VCaP (cell line): ENCODE results near the gene ZC2HC1B.
"Not testable (repeated sequence)": the region's sequence is repeated elsewhere in the genome, so short reads cannot be mapped to it uniquely, and the experiment has no call there.

Experiments used
- H3K27ac ChIP-seq: fragments of 450-650 bp; 2 replicates; pipeline ENCODE4 v1.5.1; 2017
- CTCF ChIP-seq: fragments of 450-650 bp; conservative IDR thresholded peaks from 2 replicates; pipeline ENCODE4 v1.5.1; 2017; ENCODE audit warnings: mild to moderate bottlenecking, moderate library complexity

Gene ZC2HC1B

DNA sequence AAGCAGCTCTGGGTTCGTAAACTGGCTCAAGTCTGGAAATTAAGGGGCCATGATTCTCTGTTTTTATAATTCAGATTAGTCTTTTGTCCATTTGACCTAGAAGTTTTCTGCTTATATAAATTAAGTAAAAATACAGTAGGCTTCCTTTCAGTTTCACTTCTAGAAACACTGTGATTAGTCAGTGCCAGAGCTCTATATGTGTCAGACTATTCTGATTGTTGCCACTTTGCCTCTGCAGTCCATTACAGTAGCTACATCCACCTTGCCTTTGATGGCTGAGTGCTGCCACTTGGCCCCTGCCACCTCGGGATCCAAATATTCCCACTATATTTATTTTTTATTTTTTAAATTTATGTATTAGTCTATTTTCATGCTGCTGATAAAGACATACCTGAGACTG, 7.9 kb downstream of the ZC2HC1B start:
- no peak overlapping the region for H3K27ac ChIP-seq
- no peak for TF ChIP-seq CTCF

DNA sequence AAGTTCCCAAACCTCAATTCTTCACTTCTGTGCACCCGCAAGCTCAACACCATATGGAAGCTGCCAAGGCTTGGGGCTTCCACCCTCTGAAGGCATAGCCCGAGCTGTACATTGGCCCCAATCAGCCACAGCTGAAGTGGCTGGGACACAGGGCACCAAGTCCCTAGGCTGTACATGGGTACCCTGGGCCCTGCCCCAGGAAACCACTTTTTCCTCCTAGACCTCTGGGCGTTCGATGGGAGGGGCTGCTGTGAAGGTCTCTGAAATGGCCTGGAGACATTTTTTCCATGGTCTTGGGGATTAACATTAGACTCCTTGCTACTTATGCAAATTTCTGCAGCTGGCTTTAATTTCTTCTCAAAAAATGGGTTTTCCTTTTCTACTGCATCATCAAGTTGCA, 9.3 kb downstream of the ZC2HC1B start:
- H3K27ac ChIP-seq: not testable (repeated sequence)

GRCh38 chr6:143874503-143874902, 10.2 kb downstream of the ZC2HC1B start:
- H3K27ac ChIP-seq: not testable (repeated sequence)

DNA sequence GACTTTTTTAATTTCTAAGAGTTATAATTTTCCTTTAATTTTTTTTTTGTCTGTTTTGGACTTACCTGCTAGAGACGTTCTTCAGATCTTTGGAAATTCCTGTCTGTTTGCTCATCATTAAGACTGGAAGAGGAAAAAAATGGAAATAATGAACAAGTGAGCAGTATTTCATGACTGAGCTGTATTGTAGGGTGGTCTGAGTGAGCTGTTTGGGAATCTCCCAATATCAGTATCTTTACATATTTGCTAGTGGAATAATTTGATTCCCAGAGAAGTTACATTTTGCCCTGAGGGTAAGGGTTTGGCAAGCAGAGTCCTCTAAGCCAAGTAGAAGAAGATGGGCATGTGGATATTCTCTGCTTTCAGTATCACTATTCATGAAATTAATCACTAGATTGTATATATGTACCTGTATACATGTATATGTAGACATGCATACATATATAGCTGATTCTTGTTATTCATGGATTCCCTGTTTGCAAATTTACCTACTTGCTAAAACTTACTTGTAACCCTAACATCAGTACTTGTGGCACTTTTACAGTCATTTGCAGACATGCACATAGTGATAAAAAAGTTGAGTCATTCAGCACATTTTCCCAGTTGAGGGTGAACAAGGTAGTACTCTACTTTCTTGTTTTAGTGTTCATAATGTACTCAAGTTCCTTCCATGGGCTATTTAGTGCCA, 13.5 kb downstream of the ZC2HC1B start:
- H3K27ac ChIP-seq: no peak overlapping the region
- no peak for TF ChIP-seq CTCF

DNA sequence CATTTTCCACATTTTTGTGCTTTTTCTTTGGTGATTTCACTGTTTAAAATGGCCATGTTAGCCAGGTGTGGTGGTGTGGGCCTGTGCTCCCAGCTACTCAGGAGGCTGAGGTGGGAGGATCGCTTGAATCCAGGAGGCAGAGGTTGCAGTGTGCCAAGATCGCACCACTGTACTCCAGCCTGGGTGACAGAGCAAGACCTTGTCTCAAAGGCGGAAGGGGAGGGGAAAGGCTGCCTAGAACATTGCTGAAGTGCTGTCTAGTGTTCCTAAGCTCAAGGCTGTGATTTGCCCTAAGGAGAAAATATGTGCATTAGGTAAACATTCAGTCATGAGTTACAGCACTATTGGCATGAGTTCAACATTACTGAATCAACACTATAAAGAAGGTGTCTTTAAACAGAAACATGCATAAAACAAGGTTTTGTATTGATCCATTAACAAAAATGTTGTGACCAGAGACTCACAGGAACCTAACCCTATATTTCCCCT, 14.0 kb downstream of the ZC2HC1B start:
- TF ChIP-seq CTCF: no peak
- H3K27ac ChIP-seq: no peak overlapping the region

- H3K27ac ChIP-seq: no peak overlapping the region
- no peak for TF ChIP-seq CTCF
Observed at GRCh38 chr6:143880412-143880811, 16.1 kb downstream of the ZC2HC1B start.

GRCh38 chr6:143882401-143882930, 18.2 kb downstream of the ZC2HC1B start:
- H3K27ac ChIP-seq: no peak overlapping the region
- TF ChIP-seq CTCF: no peak

DNA sequence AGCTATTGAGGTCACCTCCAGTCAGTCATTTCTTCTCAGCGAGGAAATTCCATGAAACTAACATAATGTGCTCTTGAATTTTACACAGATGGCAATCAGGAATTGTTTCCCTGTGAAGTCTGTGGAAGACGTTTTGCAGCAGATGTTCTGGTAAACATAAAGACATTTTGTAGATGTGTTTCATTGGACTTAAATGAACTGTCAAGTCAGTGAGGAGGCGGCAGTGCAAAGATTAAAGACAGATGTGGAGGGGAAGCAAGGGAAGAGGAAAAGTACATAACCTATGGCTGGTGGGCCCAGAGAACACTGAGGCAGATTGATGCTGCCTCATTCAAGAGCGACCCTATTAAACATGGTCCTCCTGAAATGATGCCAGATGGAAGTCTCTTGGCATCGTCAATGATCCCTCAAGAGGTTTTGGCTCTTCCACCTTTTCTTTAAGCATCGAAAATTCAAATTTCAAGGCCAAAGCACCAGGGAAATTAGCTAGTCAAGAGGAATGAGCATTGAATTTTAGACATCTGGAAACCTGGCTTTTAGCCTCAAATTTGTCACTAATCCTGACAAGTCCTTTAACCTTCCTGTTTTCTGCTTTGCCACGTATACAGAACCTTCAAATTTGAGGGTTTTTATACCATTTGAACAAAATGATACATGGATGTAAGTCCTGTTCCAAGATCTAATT, 20.1 kb downstream of the ZC2HC1B start:
- H3K27ac ChIP-seq: no peak overlapping the region
- TF ChIP-seq CTCF: no peak
